AG09309 (cell line): ENCODE results near the gene SCGN.

Source experiments
- DNase-seq: peaks from one replicate; pipeline ENCODE4 v3.0.0-alpha.2; 2010; ENCODE audit warnings: low read depth
- H3K4me3 ChIP-seq: 2 replicates; pipeline ENCODE4 v1.5.1; 2011; ENCODE audit warnings: mild to moderate bottlenecking, low read depth, low read length, moderate library complexity; ENCODE audit not compliant: control insufficient read depth
- TF ChIP-seq, protein P1 (sequence below): IDR thresholded peaks from 2 replicates; pipeline ENCODE4 v1.5.1; 2011; ENCODE audit warnings: mild to moderate bottlenecking, low read depth, low read length, inconsistent platforms; ENCODE audit not compliant: insufficient read depth, control insufficient read depth; ENCODE audit errors: missing control alignments

The SCGN gene

DNA sequence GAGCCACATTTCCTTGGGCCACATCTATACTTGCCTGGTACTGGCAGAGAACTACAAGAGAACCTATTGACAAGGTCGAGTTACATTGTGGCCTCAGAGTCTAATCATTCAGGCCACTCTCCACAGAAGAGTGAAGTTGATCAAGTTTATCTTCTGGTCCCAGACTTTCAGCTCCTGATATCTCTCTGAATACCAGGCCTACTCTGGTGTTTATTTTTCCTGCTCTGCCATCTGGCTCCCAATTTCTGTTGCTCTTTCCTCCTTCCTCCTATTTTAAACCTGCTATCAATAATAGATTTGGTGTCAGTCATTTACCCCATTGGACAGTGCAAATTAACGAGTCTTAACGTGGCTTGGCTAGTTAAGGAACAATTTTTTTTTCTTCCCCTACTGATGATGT, 46.6 kb downstream of the SCGN start:
- H3K4me3 ChIP-seq, result no peak overlapping the region
- TF ChIP-seq, protein P1, sequence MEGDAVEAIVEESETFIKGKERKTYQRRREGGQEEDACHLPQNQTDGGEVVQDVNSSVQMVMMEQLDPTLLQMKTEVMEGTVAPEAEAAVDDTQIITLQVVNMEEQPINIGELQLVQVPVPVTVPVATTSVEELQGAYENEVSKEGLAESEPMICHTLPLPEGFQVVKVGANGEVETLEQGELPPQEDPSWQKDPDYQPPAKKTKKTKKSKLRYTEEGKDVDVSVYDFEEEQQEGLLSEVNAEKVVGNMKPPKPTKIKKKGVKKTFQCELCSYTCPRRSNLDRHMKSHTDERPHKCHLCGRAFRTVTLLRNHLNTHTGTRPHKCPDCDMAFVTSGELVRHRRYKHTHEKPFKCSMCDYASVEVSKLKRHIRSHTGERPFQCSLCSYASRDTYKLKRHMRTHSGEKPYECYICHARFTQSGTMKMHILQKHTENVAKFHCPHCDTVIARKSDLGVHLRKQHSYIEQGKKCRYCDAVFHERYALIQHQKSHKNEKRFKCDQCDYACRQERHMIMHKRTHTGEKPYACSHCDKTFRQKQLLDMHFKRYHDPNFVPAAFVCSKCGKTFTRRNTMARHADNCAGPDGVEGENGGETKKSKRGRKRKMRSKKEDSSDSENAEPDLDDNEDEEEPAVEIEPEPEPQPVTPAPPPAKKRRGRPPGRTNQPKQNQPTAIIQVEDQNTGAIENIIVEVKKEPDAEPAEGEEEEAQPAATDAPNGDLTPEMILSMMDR, result no peak
- DNase-seq, result no peak

DNA sequence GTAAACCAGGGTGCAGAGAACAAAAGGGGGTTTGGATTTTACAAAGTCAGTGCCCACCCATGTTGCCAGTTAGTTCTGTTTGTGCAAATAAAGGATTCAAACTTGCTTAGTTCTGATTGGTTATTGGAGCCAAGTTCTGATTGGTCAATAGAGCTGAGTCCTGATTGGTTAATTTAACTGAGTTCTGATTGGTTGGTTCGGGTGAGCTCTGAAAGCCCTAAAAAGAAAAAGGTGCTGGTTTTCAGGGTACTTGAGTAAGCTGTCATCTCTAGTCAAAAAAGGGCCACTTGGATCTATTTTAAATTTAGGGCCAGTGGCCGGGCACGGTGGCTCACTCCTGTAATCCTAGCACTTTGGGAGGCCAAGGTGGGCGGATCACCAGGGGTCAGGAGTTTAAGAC, 47.6 kb downstream of the SCGN start:
- H3K4me3 ChIP-seq, result no peak overlapping the region
- no peak for DNase-seq
- TF ChIP-seq, protein P1, result no peak

DNA sequence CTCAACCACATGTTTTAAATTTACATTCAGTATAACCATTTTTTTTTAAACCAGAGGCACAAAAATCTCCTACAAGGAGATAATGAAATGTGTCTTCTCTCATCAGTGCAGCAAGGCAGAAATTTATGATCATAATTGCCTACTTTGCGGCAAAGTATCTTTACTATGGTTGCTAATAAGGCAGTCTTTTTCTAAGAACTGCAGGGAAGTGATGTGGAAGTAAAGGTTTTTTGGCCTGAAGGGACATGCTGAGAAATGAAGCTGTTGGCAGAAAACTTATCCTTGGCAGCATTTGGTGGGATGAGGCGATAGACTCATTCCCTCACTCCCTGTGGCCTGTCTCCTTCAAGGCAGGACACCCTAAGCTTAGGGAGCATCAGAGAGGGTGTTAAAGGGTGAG, 48.7 kb downstream of the SCGN start:
- TF ChIP-seq, protein P1, result no peak
- no peak overlapping the region for H3K4me3 ChIP-seq
- no peak for DNase-seq

DNA sequence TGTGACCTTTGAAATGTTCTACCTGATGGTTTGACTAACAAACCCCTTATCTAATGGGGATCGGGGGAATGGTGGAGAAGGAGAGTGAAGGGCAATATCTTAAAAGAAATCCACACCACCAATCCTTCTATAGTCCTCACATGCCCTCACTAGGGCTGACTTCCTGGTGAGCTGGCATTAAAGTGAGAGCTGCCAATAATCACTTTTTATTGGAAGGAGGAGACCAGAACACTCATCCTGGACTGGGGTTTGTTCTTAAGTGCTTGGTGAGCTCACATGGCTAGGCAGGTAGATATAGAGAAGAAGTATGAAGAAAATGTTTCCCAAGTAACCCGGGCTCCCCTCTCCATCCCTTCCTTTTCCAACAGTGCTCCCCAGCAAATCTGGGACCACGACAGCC, 49.8 kb downstream of the SCGN start:
- no peak overlapping the region for H3K4me3 ChIP-seq
- no peak for DNase-seq
- TF ChIP-seq, protein P1, result no peak

DNA sequence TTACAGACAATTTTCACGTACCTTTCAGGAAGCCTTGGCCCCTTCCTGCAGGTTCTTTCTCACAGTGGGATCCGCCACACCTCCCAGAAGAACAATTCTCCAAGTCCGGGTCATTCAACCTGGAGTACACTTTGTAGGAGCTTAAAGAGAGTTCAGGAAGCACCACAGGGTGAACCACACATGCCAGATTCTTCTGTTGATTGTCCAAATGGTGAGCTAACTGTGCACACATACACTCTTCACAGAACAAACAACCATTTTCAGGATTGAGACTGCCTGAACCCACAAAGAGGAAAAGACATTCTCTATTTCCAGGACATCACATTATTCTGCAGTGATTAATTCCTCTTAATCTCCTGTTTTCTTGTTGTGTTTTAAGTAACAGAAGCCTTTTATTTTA, 51.0 kb downstream of the SCGN start:
- DNase-seq, result no peak
- TF ChIP-seq, protein P1, result no peak
- no peak overlapping the region for H3K4me3 ChIP-seq

DNA sequence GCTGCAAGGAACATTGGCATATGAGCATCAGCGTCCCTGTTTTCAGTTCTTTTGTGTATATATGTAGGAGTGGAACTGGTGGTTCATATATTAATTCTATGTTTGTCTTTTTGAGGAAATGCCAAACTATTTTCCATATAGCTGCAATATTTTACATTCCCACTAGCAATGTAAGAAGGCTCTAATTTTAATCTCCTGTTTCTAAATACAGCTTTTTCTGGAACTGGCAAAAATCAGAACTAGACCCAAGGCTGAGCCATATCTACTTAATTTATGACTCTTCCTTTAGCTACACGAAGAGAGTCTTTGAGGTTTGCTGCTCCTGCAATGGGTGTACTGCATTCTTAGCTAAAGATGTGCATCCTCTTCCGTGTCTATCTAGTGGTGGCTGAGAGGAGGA, 52.0 kb downstream of the SCGN start:
- TF ChIP-seq, protein P1, result no peak
- H3K4me3 ChIP-seq, result no peak overlapping the region
- DNase-seq, result no peak
